IMR-90 (cell line): ENCODE results near the gene CHML. TPM values are rescaled to one million over a fixed set of nuclear protein-coding genes. Genes with fewer than 3 reads are reported as not detected.

ENCODE experiments used
- ATAC-seq: fragments of 200-7000 bp; cut with Tn5 transposase; 2 replicates; pipeline ENCODE4 v1.9.1; 2020; ENCODE audit warnings: low read depth, mild to moderate bottlenecking, moderate library complexity
- BruUV-seq: library from RNA; stranded (reverse); fragments of 400-500 nt; replicated peaks from 2 replicates; lab custom pipeline; 2021; lab: Mats Ljungman, UMichigan
- CTCF ChIA-PET: fragments of 300-600 bp; formaldehyde crosslinking; extraction: SDS; loops from one replicate; lab custom pipeline; 2021; ENCODE audit warnings: antibody characterized with exemption; lab: Yijun Ruan, JAX
- POLR2A ChIA-PET: fragments of 300-600 bp; sonication (Branson Sonifier 250); formaldehyde crosslinking; loops from one replicate; lab custom pipeline; 2022; ENCODE audit warnings: antibody characterized with exemption; ENCODE audit not compliant: unreplicated experiment; lab: Charles Lee
- DNase-seq: peaks from one replicate; pipeline ENCODE4 v3.0.0; 2013
- H2AFZ ChIP-seq: replicated peaks from 2 replicates; pipeline ENCODE3; 2013; ENCODE audit warnings: low read length, mild to moderate bottlenecking; ENCODE audit not compliant: poor library complexity
- H2AK5ac ChIP-seq: 2 replicates; pipeline ENCODE4 v1.6.1; 2013; ENCODE audit warnings: low read depth, low read length, inconsistent platforms
- H2AK9ac ChIP-seq: replicated peaks from 2 replicates; pipeline ENCODE3; 2013; ENCODE audit warnings: mild to moderate bottlenecking, low read depth, low read length, moderate library complexity; ENCODE audit not compliant: poor library complexity
- H2BK120ac ChIP-seq: 2 replicates; pipeline ENCODE4 v1.6.1; 2013; ENCODE audit warnings: low read depth, low read length, inconsistent platforms
- H2BK15ac ChIP-seq: 3 replicates; pipeline ENCODE4 v1.6.1; 2013; ENCODE audit warnings: low read depth, low read length, inconsistent platforms
- H2BK20ac ChIP-seq: 2 replicates; pipeline ENCODE4 v1.6.1; 2013; ENCODE audit warnings: low read depth, mild to moderate bottlenecking, inconsistent platforms, low read length, moderate library complexity
- H2BK5ac ChIP-seq: 2 replicates; pipeline ENCODE4 v1.6.1; 2013; ENCODE audit warnings: mild to moderate bottlenecking, low read depth, low read length, inconsistent platforms; ENCODE audit not compliant: poor library complexity, severe bottlenecking
- H3K14ac ChIP-seq: replicated peaks from 2 replicates; pipeline ENCODE4 v1.6.1; 2013; ENCODE audit warnings: low read depth, low read length, inconsistent platforms
- H3K18ac ChIP-seq: 2 replicates; pipeline ENCODE4 v1.6.1; 2013; ENCODE audit warnings: low read depth, low read length, control low read depth
- H3K23ac ChIP-seq: 2 replicates; pipeline ENCODE4 v1.6.1; 2013; ENCODE audit warnings: low read depth, low read length, inconsistent platforms
- H3K27ac ChIP-seq: 2 replicates; pipeline ENCODE4 v1.5.1; 2013; ENCODE audit warnings: mild to moderate bottlenecking, control low read depth, low read length; ENCODE audit not compliant: insufficient read depth
- H3K27me3 ChIP-seq: 2 replicates; pipeline ENCODE4 v1.6.1; 2013; ENCODE audit warnings: low read length; ENCODE audit not compliant: control insufficient read depth, insufficient read depth
- H3K36me3 ChIP-seq: 2 replicates; pipeline ENCODE4 v1.6.1; 2013; ENCODE audit warnings: low read length, mixed read lengths; ENCODE audit not compliant: control insufficient read depth, insufficient read depth
- H3K4ac ChIP-seq: 2 replicates; pipeline ENCODE4 v1.6.1; 2013; ENCODE audit warnings: low read depth, low read length, inconsistent platforms
- H3K4me1 ChIP-seq: 2 replicates; pipeline ENCODE4 v1.6.1; 2013; ENCODE audit warnings: low read length, mixed read lengths; ENCODE audit not compliant: control insufficient read depth, insufficient read depth
- H3K4me2 ChIP-seq: 2 replicates; pipeline ENCODE4 v1.6.1; 2013; ENCODE audit warnings: low read depth, mild to moderate bottlenecking, control low read depth, low read length, moderate library complexity
- H3K4me3 ChIP-seq: 2 replicates; pipeline ENCODE4 v1.5.1; 2013; ENCODE audit warnings: low read depth, mild to moderate bottlenecking, control low read depth, low read length, moderate library complexity; ENCODE audit not compliant: insufficient read depth
- H3K56ac ChIP-seq: 2 replicates; pipeline ENCODE4 v1.6.1; 2013; ENCODE audit warnings: low read length, inconsistent platforms; ENCODE audit not compliant: insufficient read depth; ENCODE audit errors: extremely low read depth
- H3K79me1 ChIP-seq, 2 experiments: 2 replicates each; pipeline ENCODE4 v1.6.1; 2013; ENCODE audit warnings: low read length in 2 of 2, inconsistent platforms in 1 of 2, low read depth in 1 of 2
- H3K9ac ChIP-seq: 2 replicates; pipeline ENCODE4 v1.6.1; 2013; ENCODE audit warnings: low read depth, low read length, control low read depth
- H3K9me1 ChIP-seq: 2 replicates; pipeline ENCODE4 v1.6.1; 2013; ENCODE audit warnings: low read length, inconsistent platforms; ENCODE audit not compliant: insufficient read depth
- H3K9me3 ChIP-seq: 2 replicates; pipeline ENCODE4 v1.6.1; 2013; ENCODE audit warnings: low read length; ENCODE audit not compliant: control insufficient read depth, insufficient read depth
- H4K20me1 ChIP-seq: 2 replicates; pipeline ENCODE4 v1.6.1; 2013; ENCODE audit warnings: low read length, inconsistent platforms; ENCODE audit not compliant: insufficient read depth
- H4K5ac ChIP-seq: 2 replicates; pipeline ENCODE4 v1.6.1; 2013; ENCODE audit warnings: mild to moderate bottlenecking, low read depth, low read length, control low read depth
- H4K8ac ChIP-seq, 2 experiments: 2 replicates each; pipeline ENCODE4 v1.6.1; 2013; ENCODE audit warnings: low read depth in 2 of 2, low read length in 2 of 2, control low read depth in 1 of 2, inconsistent platforms in 1 of 2
- H4K91ac ChIP-seq: 2 replicates; pipeline ENCODE4 v1.6.1; 2013; ENCODE audit warnings: low read depth, low read length, inconsistent platforms; ENCODE audit not compliant: insufficient read depth
- CEBPB ChIP-seq: IDR thresholded peaks from 2 replicates; pipeline ENCODE4 v1.6.1; 2012; ENCODE audit warnings: low read depth, low read length, improper control_type of control experiment
- CHD1 ChIP-seq: IDR thresholded peaks from 2 replicates; pipeline ENCODE4 v1.6.1; 2012; ENCODE audit warnings: low read depth, low read length, improper control_type of control experiment
- CTCF ChIP-seq: conservative IDR thresholded peaks from 2 replicates; pipeline ENCODE4 v1.5.1; 2012; ENCODE audit warnings: mild to moderate bottlenecking, low read depth, low read length, improper control_type of control experiment
- ELK1 ChIP-seq: fragments of 150-350 bp; IDR thresholded peaks from 2 replicates; pipeline ENCODE4 v1.6.1; 2016; ENCODE audit warnings: low read depth, mild to moderate bottlenecking, low read length, moderate library complexity, borderline replicate concordance
- FOS ChIP-seq: fragments of 150-350 bp; IDR thresholded peaks from 2 replicates; pipeline ENCODE4 v1.6.1; 2016; ENCODE audit warnings: low read depth, low read length
- MXI1 ChIP-seq: IDR thresholded peaks from 2 replicates; pipeline ENCODE4 v1.6.1; 2012; ENCODE audit warnings: low read depth, mild to moderate bottlenecking, low read length, moderate library complexity, borderline replicate concordance
- NFE2L2 ChIP-seq: fragments of 150-350 bp; IDR thresholded peaks from 2 replicates; pipeline ENCODE4 v1.6.1; 2016; ENCODE audit warnings: low read depth, mild to moderate bottlenecking, low read length
- POLR2A ChIP-seq: IDR thresholded peaks from 2 replicates; pipeline ENCODE4 v1.6.1; 2012; ENCODE audit warnings: mild to moderate bottlenecking, low read depth, low read length
- RAD21 ChIP-seq: IDR thresholded peaks from 2 replicates; pipeline ENCODE4 v1.6.1; 2012; ENCODE audit warnings: low read length, improper control_type of control experiment
- RCOR1 ChIP-seq: IDR thresholded peaks from 2 replicates; pipeline ENCODE4 v1.6.1; 2012; ENCODE audit warnings: mild to moderate bottlenecking, low read length, improper control_type of control experiment; ENCODE audit not compliant: insufficient replicate concordance
- RFX5 ChIP-seq: IDR thresholded peaks from 2 replicates; pipeline ENCODE4 v1.8.0; 2012; ENCODE audit warnings: low read depth, mild to moderate bottlenecking, low read length, moderate library complexity
- SMC3 ChIP-seq: fragments of 150-350 bp; IDR thresholded peaks from 2 replicates; pipeline ENCODE4 v1.6.1; 2016; ENCODE audit warnings: low read depth, mild to moderate bottlenecking, antibody characterized with exemption, low read length, moderate library complexity
- USF2 ChIP-seq: fragments of 150-350 bp; IDR thresholded peaks from 2 replicates; pipeline ENCODE4 v1.6.1; 2017; ENCODE audit warnings: mild to moderate bottlenecking, antibody characterized with exemption, low read length, low read depth
- WGBS, 2 experiments: methylation state at CpG; one replicate each; pipeline versions ENCODE4 v1.1.5 to v1.1.7; 2013; ENCODE audit warnings: missing lambda C conversion rate in 2 of 2; ENCODE audit not compliant: insufficient read length in 1 of 2; ENCODE audit errors: extremely low coverage in 2 of 2; 5-methylcytosine and 5-hydroxymethylcytosine counted together
- dilution Hi-C: fragments of 300-500 bp; cut with HindIII; formaldehyde crosslinking; loops from one replicate; pipeline ENCODE4 v1.14.3; 2018; ENCODE audit warnings: low sequenced_read_pairs; ENCODE audit not compliant: unreplicated experiment
- in situ Hi-C: fragments of 300-500 bp; cut with MboI; formaldehyde crosslinking; loops from 3 replicates; pipeline ENCODE4 v1.14.3; 2019; ENCODE audit warnings: low sequenced_read_pairs, inconsistent platforms, mixed read lengths
- intact Hi-C: fragments of 100-400 bp; cut with micrococcal nuclease; formaldehyde crosslinking; loops from 2 replicates; pipeline ENCODE4 v1.10.0; 2022
- polyA plus RNA-seq, 3 experiments: library from polyadenylated mRNA; depleted of rRNA; stranded (reverse); fragments of >200 nt; gene quantifications; 2 replicates each; pipeline ENCODE4 v1.2.3, GENCODE V29; 2012; ENCODE audit warnings: low replicate concordance in 1 of 3
- total RNA-seq: library from RNA; depleted of rRNA; stranded (reverse); fragments of >200 nt; gene quantifications from 2 replicates; pipeline ENCODE4 v1.2.3, GENCODE V29; 2012

Gene CHML
- total and polyA plus RNA-seq, 2 of the 4 experiments (the other 2 are of a cell fraction), result 5.3 to 25.6 TPM

GRCh38 chr1:241672301-241672700 is 32.1 kb upstream of the CHML start:
- ATAC-seq, result no peak
- no TSS peak for BruUV-seq
- no peaks in the 10 kb centered on the region for H3K36me3 ChIP-seq
- no peak overlapping the region for H3K18ac ChIP-seq
- no peak overlapping the region for H3K4me3 ChIP-seq
- no peak overlapping the region for H2BK120ac ChIP-seq
- intact Hi-C loops, result no loop called here
- no peaks in the 10 kb centered on the region for H3K9me3 ChIP-seq
- H3K4ac ChIP-seq, result no peak overlapping the region
- H3K4me2 ChIP-seq, result no peak overlapping the region
- H4K20me1 ChIP-seq, result no peaks in the 10 kb centered on the region
- in situ Hi-C loops, result no loop called here
- no peak overlapping the region for H4K8ac ChIP-seq
- DNase-seq, result no peak
- no peak overlapping the region for H4K5ac ChIP-seq
- TF ChIP-seq POLR2A, result no peak
- TF ChIP-seq MXI1, result no peak
- no peak for TF ChIP-seq ELK1
- no peak for TF ChIP-seq RCOR1
- no peak for TF ChIP-seq USF2
- no peak for TF ChIP-seq SMC3
- TF ChIP-seq CHD1, result no peak
- TF ChIP-seq NFE2L2, result no peak
- no peak for TF ChIP-seq CTCF
- no peak for TF ChIP-seq RFX5
- TF ChIP-seq FOS, result no peak
- no peak for TF ChIP-seq RAD21
- no peak for TF ChIP-seq CEBPB
- no peak overlapping the region for H3K9ac ChIP-seq
- H3K56ac ChIP-seq, result no peak overlapping the region
- no peaks in the 10 kb centered on the region; the same call in 1 of the 2 replicates for H3K27me3 ChIP-seq
- no peak overlapping the region for H2AK9ac ChIP-seq
- CTCF ChIA-PET, result no interaction called here
- H3K79me1 ChIP-seq, result no peaks in the 10 kb centered on the region
- no peak overlapping the region for H2AK5ac ChIP-seq
- H3K23ac ChIP-seq, result no peak overlapping the region
- H3K27ac ChIP-seq, result no peak overlapping the region
- no peak overlapping the region for H3K14ac ChIP-seq
- H2AFZ ChIP-seq, result no peak overlapping the region
- no peak overlapping the region for H2BK5ac ChIP-seq
- POLR2A ChIA-PET, result no interaction called here
- dilution Hi-C loops, result no loop called here
- H3K9me1 ChIP-seq, result no peaks in the 10 kb centered on the region
- H4K91ac ChIP-seq, result no peak overlapping the region
- H2BK20ac ChIP-seq, result no peak overlapping the region
- no CpG with 5 or more reads among the region's 1 CpG for WGBS, 2 experiments
- no peaks in the 10 kb centered on the region for H3K4me1 ChIP-seq
- H2BK15ac ChIP-seq, result no peak overlapping the region
